Activated T-cell treated with anti-CD3 and anti-CD28 coated beads, Interleukin-2, amount 50 U/mL, for 4 hours (primary cell): ENCODE measurements around the gene ABCC4. TPM values are rescaled to one million over a fixed set of nuclear protein-coding genes. Genes with fewer than 3 reads are reported as not detected.
A peak's percentile ranks its signal among the peaks of the same experiment; 100 is the strongest.
"Not testable (repeated sequence)": the region's sequence is repeated elsewhere in the genome, so short reads cannot be mapped to it uniquely, and the experiment has no call there.

Experiments used
- ATAC-seq, 2 donors: fragments of 200-7000 bp; cut with Tn5 transposase; one replicate each; pipeline ENCODE4 v1.10.0; 2021
- DNase-seq: peaks from one replicate; pipeline ENCODE4 v3.0.0-alpha.2; 2020
- H3K27me3 Mint-ChIP-seq: one replicate; pipeline ENCODE4 v1.8.0; 2021; ENCODE audit warnings: low read depth, mixed read lengths
- H3K36me3 Mint-ChIP-seq: one replicate; pipeline ENCODE4 v1.8.0; 2022; ENCODE audit warnings: mixed read lengths; ENCODE audit not compliant: insufficient read depth
- H3K4me1 Mint-ChIP-seq: one replicate; pipeline ENCODE4 v1.8.0; 2021; ENCODE audit warnings: low read depth, mixed read lengths
- H3K4me3 Mint-ChIP-seq: one replicate; pipeline ENCODE4 v1.8.0; 2021; ENCODE audit warnings: mild to moderate bottlenecking, moderate library complexity, mixed read lengths
- H3K9me3 Mint-ChIP-seq: one replicate; pipeline ENCODE4 v1.8.0; 2021; ENCODE audit warnings: mixed read lengths
- total RNA-seq, 3 donors: library from RNA; stranded (reverse); gene quantifications; one replicate each; pipeline ENCODE4 v1.2.1, GENCODE V29; 2021

Gene ABCC4
- total RNA-seq, 3 donors from 2014 or later = 17.6 to 18.5 (median 18.3) TPM

DNA sequence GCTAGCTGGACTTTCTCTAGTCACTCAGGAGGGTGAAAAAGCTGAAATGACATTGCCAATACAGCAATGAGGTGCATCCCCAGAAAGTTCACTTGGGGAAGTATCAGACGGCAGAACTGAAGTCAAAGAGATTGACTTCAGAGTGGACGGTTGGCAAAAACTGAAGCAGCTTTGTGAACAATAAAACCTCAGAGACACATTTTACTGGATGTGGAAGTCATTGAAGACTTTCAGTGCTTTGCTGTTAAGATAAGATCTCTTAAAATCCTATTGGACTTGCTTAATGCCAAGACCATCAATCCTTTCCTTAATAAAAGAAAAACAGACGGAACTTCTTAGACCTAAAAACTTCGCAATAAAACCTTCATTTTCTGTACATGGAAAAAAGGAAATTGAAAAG is 103.7 kb downstream of the ABCC4 start:
- no peak for ATAC-seq
- DNase-seq = no peak
- no peaks in the 10 kb centered on the region for H3K4me1 Mint-ChIP-seq
- H3K27me3 Mint-ChIP-seq = no peaks in the 10 kb centered on the region
- no peak overlapping the region for H3K4me3 Mint-ChIP-seq
- H3K36me3 Mint-ChIP-seq = peaks cover 38% of the 10 kb centered on the region
- no peaks in the 10 kb centered on the region for H3K9me3 Mint-ChIP-seq

DNA sequence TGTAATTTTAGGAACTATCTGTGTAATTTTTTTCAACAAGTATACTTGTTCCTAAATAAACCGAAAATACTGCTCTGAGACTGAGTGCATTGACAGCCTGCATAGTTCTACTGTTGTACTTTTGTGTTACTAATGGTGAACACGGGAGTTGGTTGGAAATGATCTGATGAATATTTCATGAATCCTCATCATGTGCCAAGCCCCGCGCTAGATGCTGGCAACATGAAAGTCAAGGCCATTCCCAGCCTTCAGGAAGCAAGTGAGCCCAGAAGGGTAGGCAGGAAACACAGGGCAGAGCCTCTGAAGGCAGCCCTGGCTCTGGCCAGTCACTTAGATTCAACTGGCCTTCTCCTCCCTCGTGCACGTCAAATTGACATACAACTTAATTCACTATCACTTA is 106.1 kb downstream of the ABCC4 start:
- ATAC-seq = no peak
- no peaks in the 10 kb centered on the region for H3K4me1 Mint-ChIP-seq
- no peaks in the 10 kb centered on the region for H3K9me3 Mint-ChIP-seq
- no peak for DNase-seq
- no peaks in the 10 kb centered on the region for H3K27me3 Mint-ChIP-seq
- H3K4me3 Mint-ChIP-seq = no peak overlapping the region
- peaks cover 24% of the 10 kb centered on the region for H3K36me3 Mint-ChIP-seq

DNA sequence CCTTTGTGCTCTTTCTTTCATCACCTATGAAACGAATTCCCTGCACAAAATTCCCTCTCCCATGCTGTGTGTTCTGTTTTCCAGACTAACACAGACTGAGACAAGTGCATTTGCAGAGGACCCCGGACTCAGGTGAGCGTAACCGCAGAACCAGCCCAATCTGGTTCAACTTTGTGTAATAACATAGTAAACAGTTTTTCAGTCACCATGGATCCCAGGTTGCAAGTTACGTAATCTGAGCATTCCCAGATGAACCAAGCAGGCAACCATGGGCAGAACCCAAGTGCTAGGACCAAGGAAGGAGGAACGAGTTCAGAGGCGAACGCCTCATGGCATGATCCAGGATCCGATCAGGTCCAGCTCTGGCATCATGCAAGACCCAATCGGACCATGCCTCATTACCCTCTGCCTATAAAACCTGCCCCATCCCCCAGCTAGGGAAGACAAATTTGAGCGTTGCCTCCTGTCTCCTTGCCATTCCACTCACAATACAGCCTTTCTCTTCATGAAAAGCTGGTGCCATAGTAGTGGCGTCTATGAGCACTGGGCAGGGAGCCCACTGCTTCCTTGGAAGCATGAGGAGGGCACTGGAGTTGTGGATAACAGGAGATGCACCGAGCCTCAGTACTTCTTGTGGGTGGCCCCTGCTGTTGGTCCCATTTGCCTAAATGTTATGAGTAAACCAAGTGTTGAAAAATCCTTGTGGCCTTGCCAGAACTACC is 107.6 kb downstream of the ABCC4 start:
- Mint-ChIP-seq H3K4me3 (no peak overlapping the region), H3K36me3 (peaks cover 13% of the 10 kb centered on the region), H3K4me1 (peaks cover 4% of the 10 kb centered on the region), H3K27me3 (no peaks in the 10 kb centered on the region), H3K9me3 (no peaks in the 10 kb centered on the region)
- DNase-seq (no peak), ATAC-seq (no peak)

DNA sequence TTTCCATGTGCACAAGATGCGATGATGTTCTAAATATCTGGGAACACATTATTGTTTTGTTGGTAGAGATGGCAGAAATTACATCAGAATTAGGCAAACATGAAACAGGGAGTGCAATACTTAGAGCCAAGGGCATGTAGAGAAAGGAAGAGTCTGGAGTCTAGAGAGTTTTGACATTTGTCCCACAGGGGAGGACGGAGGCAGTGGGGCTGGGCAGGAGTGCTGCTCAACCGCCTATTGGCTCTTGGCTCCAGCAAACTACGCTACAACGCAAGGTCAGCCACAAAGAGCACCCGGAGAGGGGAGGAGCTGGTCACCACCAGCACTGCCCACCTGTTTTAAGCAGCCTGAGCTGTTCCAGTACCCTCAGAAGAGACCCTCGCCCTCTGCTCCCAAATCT is 108.3 kb downstream of the ABCC4 start:
- ATAC-seq = no peak
- H3K4me1 Mint-ChIP-seq = peaks cover 6% of the 10 kb centered on the region
- no peaks in the 10 kb centered on the region for H3K27me3 Mint-ChIP-seq
- H3K4me3 Mint-ChIP-seq = no peak overlapping the region
- peaks cover 8% of the 10 kb centered on the region for H3K36me3 Mint-ChIP-seq
- no peaks in the 10 kb centered on the region for H3K9me3 Mint-ChIP-seq
- no peak for DNase-seq

DNA sequence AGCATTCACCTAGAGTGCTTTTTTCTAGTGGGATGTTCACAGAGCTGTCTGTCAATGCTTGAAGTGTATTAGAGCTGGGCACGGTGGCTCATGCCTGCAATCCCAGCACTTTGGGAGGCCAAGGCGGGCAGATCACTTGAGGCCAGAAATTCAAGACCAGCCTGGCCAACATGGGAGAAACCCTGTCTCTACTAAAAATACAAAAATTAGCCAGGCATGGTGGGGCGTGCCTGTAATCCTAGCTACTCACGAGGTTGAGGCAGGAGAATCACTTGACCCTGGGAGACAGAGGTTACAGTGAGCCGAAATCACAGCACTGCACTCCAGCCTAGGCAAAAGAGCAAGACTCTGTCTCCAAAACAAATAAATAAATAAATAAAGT is 108.7 kb downstream of the ABCC4 start:
- H3K9me3 Mint-ChIP-seq, H3K36me3 Mint-ChIP-seq, H3K4me3 Mint-ChIP-seq, ATAC-seq, H3K27me3 Mint-ChIP-seq, H3K4me1 Mint-ChIP-seq, DNase-seq: not testable (repeated sequence)

DNA sequence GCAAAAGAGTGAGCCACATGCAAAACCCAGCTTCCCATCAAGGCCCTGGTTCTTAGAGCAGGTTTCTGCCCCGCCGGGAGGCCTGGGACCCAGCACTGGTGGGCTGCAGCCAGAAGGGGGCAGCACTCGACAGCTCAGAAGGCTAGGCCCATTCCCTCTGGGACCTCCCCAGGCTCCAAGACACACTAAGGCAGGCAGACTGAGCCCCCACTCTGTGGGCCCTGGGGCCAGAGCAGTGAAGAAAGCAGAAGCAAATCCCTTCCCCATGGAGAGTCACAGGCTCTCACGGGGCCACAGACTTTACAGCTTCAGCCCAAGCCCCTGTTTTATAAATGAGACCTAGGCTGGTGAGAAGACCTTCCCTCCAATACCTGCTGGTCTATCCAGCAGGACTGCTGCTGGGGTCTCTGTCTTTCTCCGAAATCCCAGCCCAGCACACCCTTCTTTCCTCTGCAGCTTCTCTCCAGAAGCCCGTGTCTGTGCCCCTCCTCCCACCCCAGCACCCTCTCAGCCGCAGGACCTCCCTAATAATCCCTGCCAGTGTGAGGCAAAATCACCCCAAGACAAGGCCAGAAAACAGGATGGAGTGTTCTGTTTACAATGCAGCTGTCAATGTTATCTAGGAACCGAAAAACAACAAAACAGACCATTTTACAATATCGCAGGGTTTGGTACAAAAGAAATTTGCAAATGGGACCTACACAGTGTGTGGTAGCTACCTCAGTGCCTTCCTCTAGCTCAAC is 109.3 kb downstream of the ABCC4 start:
- peaks cover 5% of the 10 kb centered on the region for H3K36me3 Mint-ChIP-seq
- peaks cover 6% of the 10 kb centered on the region for H3K4me1 Mint-ChIP-seq
- H3K27me3 Mint-ChIP-seq = no peaks in the 10 kb centered on the region
- H3K4me3 Mint-ChIP-seq = no peak overlapping the region
- no peaks in the 10 kb centered on the region for H3K9me3 Mint-ChIP-seq
- ATAC-seq = peak; percentile 85 to 87
- peak; percentile 50 for DNase-seq

DNA sequence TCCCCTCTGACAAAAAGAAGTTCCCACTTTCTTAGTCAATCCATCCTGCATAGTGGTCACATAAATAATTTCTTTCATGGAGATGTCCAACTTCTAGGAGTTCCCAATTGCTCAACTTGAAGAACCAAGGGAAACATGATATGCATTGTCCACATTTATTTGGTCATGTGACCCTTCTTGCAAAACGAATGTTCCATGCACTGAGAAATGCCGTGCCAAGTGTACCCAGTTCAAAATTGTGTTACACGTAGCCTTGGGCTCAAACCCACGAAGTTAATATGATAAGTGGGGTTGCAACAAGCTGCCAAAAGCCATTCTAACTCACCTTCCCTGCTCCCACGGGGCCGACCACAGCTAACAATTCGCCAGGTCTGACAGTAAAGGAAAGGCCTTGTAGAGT is 113.1 kb downstream of the ABCC4 start:
- no peak for DNase-seq
- H3K4me1 Mint-ChIP-seq = peaks cover 37% of the 10 kb centered on the region
- H3K36me3 Mint-ChIP-seq = peaks cover 2% of the 10 kb centered on the region
- H3K9me3 Mint-ChIP-seq = no peaks in the 10 kb centered on the region
- no peak for ATAC-seq
- no peak overlapping the region for H3K4me3 Mint-ChIP-seq
- H3K27me3 Mint-ChIP-seq = no peaks in the 10 kb centered on the region

DNA sequence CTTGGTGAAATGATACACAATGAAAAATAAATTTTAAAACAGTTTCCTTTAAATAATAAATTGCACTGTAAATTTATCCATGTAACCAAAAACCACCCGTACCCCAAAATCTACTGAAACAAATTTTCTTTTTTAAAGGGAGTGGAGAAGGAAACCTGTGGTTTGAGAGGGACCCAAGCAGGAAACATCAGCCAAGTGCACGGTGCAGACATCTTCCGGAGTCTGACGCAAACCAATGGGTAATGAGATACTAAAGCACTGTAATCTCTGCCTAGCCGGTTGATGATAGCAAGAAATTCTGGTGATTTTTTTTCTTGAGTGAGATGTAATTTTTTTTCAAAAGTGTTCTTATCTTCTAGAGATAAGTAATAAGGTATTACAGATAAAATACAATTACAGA is 115.4 kb downstream of the ABCC4 start:
- DNase-seq (peak; percentile 24), ATAC-seq (peak; percentile 70 to 76)
- H3K4me1 Mint-ChIP-seq = peaks cover 44% of the 10 kb centered on the region
- peaks cover 1% of the 10 kb centered on the region for H3K36me3 Mint-ChIP-seq
- H3K4me3 Mint-ChIP-seq = peak overlapping the region; percentile 50
- H3K9me3 Mint-ChIP-seq = no peaks in the 10 kb centered on the region
- no peaks in the 10 kb centered on the region for H3K27me3 Mint-ChIP-seq

DNA sequence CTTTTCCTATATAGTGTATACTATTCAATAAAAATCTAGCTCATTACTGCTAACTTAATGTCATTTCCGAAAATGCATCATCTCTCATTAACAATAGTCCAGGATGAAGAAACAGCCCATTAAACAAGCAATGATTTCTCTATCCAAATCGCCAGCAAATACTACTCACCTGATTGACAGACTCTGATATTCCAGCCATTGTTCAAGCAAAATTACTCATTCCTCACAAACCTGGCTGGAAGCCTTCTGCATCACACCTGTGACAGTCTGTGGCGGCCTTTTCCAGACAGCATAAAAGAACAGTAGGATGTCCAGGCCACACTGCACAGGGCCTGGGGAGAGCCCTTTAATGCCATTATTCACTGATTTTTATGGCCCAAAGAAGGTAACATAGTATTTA is 115.9 kb downstream of the ABCC4 start:
- DNase-seq (no peak), ATAC-seq (no peak)
- peaks cover 48% of the 10 kb centered on the region for H3K4me1 Mint-ChIP-seq

DNA sequence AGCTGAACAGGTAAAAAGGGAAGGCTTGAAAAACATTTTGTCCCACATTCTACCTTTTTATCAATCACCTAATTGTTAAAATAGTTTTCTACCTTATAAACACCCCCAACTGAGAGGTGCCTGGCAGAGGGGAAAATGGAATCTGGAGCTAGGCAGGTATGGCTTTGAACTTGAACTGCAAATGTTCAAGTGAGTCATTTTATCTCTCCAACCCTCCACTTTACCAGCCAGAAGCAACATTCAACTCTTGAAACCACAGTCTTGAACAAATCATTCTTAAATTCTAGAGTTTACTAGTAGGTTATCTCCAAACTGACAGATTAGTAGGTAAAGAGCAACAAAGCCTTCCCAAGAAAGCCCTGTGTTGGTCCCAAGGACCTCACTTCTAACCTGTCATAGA is 116.9 kb downstream of the ABCC4 start:
- Mint-ChIP-seq H3K36me3 (peaks cover 5% of the 10 kb centered on the region), H3K9me3 (no peaks in the 10 kb centered on the region), H3K4me3 (no peak overlapping the region), H3K27me3 (no peaks in the 10 kb centered on the region), H3K4me1 (peaks cover 44% of the 10 kb centered on the region)
- ATAC-seq (peak; percentile 47 to 62), DNase-seq (no peak)

More for the DNA sequence above, 115.9 kb downstream of the ABCC4 start:
- no peaks in the 10 kb centered on the region for H3K9me3 Mint-ChIP-seq
- H3K27me3 Mint-ChIP-seq = no peaks in the 10 kb centered on the region
- peaks cover 1% of the 10 kb centered on the region for H3K36me3 Mint-ChIP-seq
- H3K4me3 Mint-ChIP-seq = no peak overlapping the region

DNA sequence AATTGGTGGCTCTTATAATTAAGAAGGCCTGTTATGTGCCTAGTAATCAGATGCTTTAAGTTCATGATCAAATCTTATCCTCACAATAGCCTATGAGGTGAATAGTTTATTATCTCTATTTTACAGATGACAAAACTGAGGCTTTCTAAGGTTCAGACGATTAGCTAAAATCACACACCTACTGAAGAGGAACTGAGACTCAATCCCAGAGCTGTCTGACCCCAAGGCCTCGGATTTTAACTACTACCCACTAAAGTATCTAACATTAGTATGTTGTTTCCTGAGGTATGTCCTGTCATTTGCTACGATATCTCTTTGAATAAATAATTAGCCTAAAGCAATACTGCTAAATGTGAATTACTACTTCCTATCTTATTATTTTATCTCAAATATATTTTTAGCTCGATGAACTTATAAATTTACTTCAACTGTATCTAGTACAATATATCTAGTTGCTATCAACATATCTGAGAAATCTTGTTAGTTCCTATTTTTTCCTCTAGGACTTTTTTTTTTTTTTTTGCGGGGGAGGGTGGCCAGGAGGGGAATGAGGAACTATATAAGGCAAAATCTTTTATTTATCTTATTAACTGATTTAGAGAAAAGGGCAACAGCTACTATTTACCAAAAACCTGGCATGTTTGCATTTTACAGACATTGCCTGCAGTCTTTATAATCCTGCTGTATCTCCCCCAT is 118.5 kb downstream of the ABCC4 start:
- no peak for ATAC-seq
- peaks cover 20% of the 10 kb centered on the region for H3K36me3 Mint-ChIP-seq
- H3K9me3 Mint-ChIP-seq = peaks cover 11% of the 10 kb centered on the region
- no peaks in the 10 kb centered on the region for H3K27me3 Mint-ChIP-seq
- H3K4me1 Mint-ChIP-seq = peaks cover 46% of the 10 kb centered on the region
- no peak for DNase-seq
- no peak overlapping the region for H3K4me3 Mint-ChIP-seq

DNA sequence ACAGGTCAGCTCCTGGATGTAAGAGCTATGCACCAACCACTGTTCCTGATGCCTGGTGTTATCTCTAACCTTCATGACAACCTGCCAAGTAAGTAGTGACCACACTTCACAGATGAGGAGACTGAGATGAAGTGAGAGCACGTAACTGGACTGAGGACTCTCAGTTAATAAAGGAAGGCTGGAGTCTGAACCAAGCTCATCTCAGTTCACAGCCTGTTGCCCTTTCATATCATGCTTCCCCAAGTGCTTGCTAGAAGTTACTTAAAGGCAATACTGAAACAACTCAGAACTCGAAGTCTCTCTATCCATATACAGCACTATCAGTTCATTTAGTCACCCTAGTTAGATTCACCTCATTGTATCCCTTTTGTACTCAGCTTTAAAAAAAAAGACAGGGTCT is 119.7 kb downstream of the ABCC4 start:
- H3K4me3 Mint-ChIP-seq = no peak overlapping the region
- H3K4me1 Mint-ChIP-seq = peaks cover 55% of the 10 kb centered on the region
- H3K27me3 Mint-ChIP-seq = no peaks in the 10 kb centered on the region
- no peak for DNase-seq
- H3K9me3 Mint-ChIP-seq = peaks cover 11% of the 10 kb centered on the region
- peak in 1 of 2 donors; percentile 7 for ATAC-seq
- peaks cover 25% of the 10 kb centered on the region for H3K36me3 Mint-ChIP-seq

DNA sequence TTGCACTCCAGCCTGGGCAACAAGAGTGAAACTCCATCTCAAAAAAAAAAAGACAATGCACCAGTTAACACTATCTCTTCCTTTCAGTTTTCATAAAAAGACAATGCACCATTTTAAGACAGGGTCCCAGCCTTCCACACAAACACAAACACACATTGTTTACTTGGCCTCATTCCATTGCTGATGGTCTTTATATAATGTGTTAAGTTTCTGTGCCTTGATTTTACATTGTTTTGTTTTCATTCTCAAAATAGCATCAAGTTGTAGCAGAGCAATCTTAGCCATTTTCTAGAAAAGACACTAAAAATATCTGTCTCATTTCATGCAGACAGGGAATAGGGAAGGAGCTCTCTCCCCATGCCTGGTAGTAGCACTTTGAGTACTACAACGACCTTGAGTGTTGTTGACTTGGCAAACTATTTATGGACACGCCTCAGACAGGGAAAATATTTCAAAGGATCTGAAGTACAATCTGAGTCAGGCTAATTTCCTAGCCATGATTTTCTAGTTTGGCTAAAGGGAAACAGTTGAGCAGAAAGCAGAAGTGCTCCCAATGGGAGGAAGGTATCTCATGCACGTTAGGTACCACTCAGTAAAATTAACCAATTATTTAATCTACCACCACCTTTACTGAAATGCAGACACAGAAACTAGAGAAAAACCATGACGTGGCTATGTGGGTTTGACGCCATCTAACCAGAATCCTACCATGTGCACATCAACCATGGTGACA is 120.6 kb downstream of the ABCC4 start:
- H3K9me3 Mint-ChIP-seq = peaks cover 11% of the 10 kb centered on the region
- DNase-seq = no peak
- no peak for ATAC-seq
- H3K4me1 Mint-ChIP-seq = peaks cover 52% of the 10 kb centered on the region
- no peak overlapping the region for H3K4me3 Mint-ChIP-seq
- no peaks in the 10 kb centered on the region for H3K27me3 Mint-ChIP-seq
- peaks cover 25% of the 10 kb centered on the region for H3K36me3 Mint-ChIP-seq

DNA sequence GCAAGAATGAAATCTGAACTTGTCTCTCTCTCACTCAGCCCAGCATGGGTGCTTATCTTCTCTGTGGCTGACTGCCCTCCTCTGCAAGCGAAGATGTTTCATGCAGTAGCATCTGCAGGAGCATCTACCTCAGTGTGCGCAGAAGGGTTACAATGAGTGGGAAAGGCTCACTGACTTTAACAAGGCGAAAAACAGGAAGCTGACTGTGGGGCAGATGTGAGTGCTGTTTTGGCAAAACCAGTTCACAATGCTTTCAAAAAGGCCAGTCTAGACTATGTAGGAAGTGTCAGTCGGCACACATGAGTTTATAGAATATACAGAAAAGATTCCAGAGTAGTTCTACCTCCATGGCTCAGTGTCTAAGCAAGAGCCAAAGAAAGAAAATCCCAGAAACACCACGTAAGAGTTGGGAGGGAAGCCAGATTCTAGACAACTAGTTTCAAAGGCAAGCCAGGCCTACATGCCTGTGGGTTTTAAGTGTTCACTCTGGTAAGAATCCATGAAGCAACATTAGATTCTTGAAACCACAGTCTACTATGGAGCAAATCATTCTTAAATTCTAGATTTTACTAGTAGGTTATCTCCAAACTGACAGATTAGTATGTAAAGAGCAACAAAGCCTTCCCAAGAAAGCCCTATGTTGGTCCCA is 124.5 kb downstream of the ABCC4 start:
- H3K9me3 Mint-ChIP-seq = peaks cover 11% of the 10 kb centered on the region
- H3K36me3 Mint-ChIP-seq = peaks cover 44% of the 10 kb centered on the region
- H3K27me3 Mint-ChIP-seq = no peaks in the 10 kb centered on the region
- ATAC-seq = peak; percentile 41 to 74
- H3K4me3 Mint-ChIP-seq = peak overlapping the region; percentile 5
- DNase-seq = no peak
- peaks cover 28% of the 10 kb centered on the region for H3K4me1 Mint-ChIP-seq
